H1 (cell line): ENCODE data around the gene MTCH1. TPM values are rescaled to one million over a fixed set of nuclear protein-coding genes. Genes with fewer than 3 reads are reported as not detected.

Source experiments
- CTCF ChIA-PET: fragments of 300-600 bp; sonication (Branson Sonifier 250); formaldehyde crosslinking; loops from one replicate; lab custom pipeline; 2021; ENCODE audit not compliant: partially characterized antibody; lab: Charles Lee
- POLR2A ChIA-PET: fragments of 300-600 bp; sonication (Branson Sonifier 250); formaldehyde crosslinking; loops from one replicate; lab custom pipeline; 2021; ENCODE audit warnings: inconsistent platforms; ENCODE audit not compliant: partially characterized antibody; lab: Charles Lee
- DNase-seq, 2 experiments: peaks; one replicate each; pipeline versions ENCODE4 v3.0.0 to v3.0.0-alpha.2; 2010 to 2022; ENCODE audit warnings: low spot score in 2 of 2, low read depth in 1 of 2, mixed read lengths in 1 of 2
- FAIRE-seq: peaks from 2 replicates; lab custom pipeline; 2011; peaks lifted over from hg19 to GRCh38; lab: Jason Lieb, UNC
- H2AFZ ChIP-seq: 2 replicates; pipeline ENCODE4 v1.8.1; 2012; ENCODE audit warnings: low read length, inconsistent platforms
- H2AK5ac ChIP-seq: 2 replicates; pipeline ENCODE4 v1.6.1; 2013; ENCODE audit warnings: low read depth, low read length
- H2BK120ac ChIP-seq: replicated peaks from 2 replicates; pipeline ENCODE3; 2013; ENCODE audit warnings: low read depth, low read length, inconsistent platforms
- H2BK12ac ChIP-seq: 2 replicates; pipeline ENCODE4 v1.6.1; 2013; ENCODE audit warnings: low read depth, low read length
- H2BK15ac ChIP-seq: 2 replicates; pipeline ENCODE4 v1.6.1; 2013; ENCODE audit warnings: low read length
- H2BK20ac ChIP-seq: 2 replicates; pipeline ENCODE4 v1.6.1; 2013; ENCODE audit warnings: low read length
- H2BK5ac ChIP-seq: 2 replicates; pipeline ENCODE4 v1.6.1; 2013; ENCODE audit warnings: low read depth, low read length
- H3K14ac ChIP-seq: 2 replicates; pipeline ENCODE4 v1.6.1; 2013; ENCODE audit warnings: inconsistent platforms; ENCODE audit not compliant: insufficient read length
- H3K18ac ChIP-seq: 2 replicates; pipeline ENCODE4 v1.6.1; 2013; ENCODE audit warnings: low read length; ENCODE audit errors: extremely low read depth
- H3K23ac ChIP-seq: 2 replicates; pipeline ENCODE4 v1.6.1; 2013; ENCODE audit warnings: inconsistent platforms; ENCODE audit not compliant: insufficient read length
- H3K23me2 ChIP-seq: 2 replicates; pipeline ENCODE4 v1.6.1; 2013; ENCODE audit warnings: low read depth, low read length
- H3K27ac ChIP-seq: 2 replicates; pipeline ENCODE4 v1.6.1; 2011; ENCODE audit warnings: low read depth, low read length, inconsistent platforms
- H3K27me3 ChIP-seq, 4 experiments: replicated peaks in 1 of 4; 1 replicate in 1 of 4; 2 replicates in 3 of 4; pipeline versions ENCODE4 v1.6.1 to v1.8.1; 2011 to 2013; ENCODE audit warnings: low read length in 3 of 4, mild to moderate bottlenecking in 3 of 4, inconsistent platforms in 2 of 4, mixed read lengths in 2 of 4, moderate library complexity in 1 of 4; ENCODE audit not compliant: control insufficient read depth in 3 of 4, insufficient read depth in 3 of 4; ENCODE audit errors: extremely low read depth in 1 of 4
- H3K36me3 ChIP-seq, 4 experiments: 2 replicates each; pipeline versions ENCODE4 v1.6.1 to v1.8.1; 2011 to 2013; ENCODE audit warnings: mild to moderate bottlenecking in 4 of 4, low read length in 3 of 4, moderate library complexity in 2 of 4, control low read depth in 1 of 4, inconsistent platforms in 1 of 4; ENCODE audit not compliant: insufficient read depth in 4 of 4, control insufficient read depth in 2 of 4
- H3K4ac ChIP-seq: replicated peaks from 2 replicates; pipeline ENCODE3; 2013; ENCODE audit warnings: low read length, low read depth, mixed read lengths, inconsistent platforms; ENCODE audit not compliant: insufficient read length
- H3K4me1 ChIP-seq, 4 experiments: replicated peaks in 1 of 4; 1 replicate in 1 of 4; 2 replicates in 3 of 4; pipeline versions ENCODE4 v1.6.1 to v1.8.1; 2011 to 2013; ENCODE audit warnings: low read length in 3 of 4, inconsistent platforms in 2 of 4, mixed read lengths in 1 of 4; ENCODE audit not compliant: insufficient read depth in 4 of 4, control insufficient read depth in 3 of 4
- H3K4me2 ChIP-seq, 2 experiments: 2 replicates each; pipeline versions ENCODE4 v1.6.1 to v1.8.1; 2011 to 2013; ENCODE audit warnings: low read depth in 2 of 2, low read length in 2 of 2, control low read depth in 1 of 2, inconsistent platforms in 1 of 2, mild to moderate bottlenecking in 1 of 2; ENCODE audit not compliant: insufficient read depth in 1 of 2
- H3K4me3 ChIP-seq, 4 experiments: fragments of 200-600, 300-600 bp in 1 of 4; sonication (generic), shearing (Covaris generic), sonication (Bioruptor Twin) in 1 of 4; 2 replicates each; pipeline versions ENCODE4 v1.5.1 to v1.8.1; 2011 to 2016; ENCODE audit warnings: low read length in 4 of 4, low read depth in 3 of 4, control low read depth in 2 of 4, inconsistent platforms in 2 of 4, mild to moderate bottlenecking in 2 of 4, mixed read lengths in 1 of 4, moderate library complexity in 1 of 4; ENCODE audit not compliant: insufficient read depth in 2 of 4; ENCODE audit errors: extremely low read depth in 1 of 4
- H3K56ac ChIP-seq: replicated peaks from 2 replicates; pipeline ENCODE3; 2013; ENCODE audit warnings: low read depth, mild to moderate bottlenecking, mixed read lengths, low read length, inconsistent platforms; ENCODE audit not compliant: insufficient read length
- H3K79me1 ChIP-seq: 2 replicates; pipeline ENCODE4 v1.6.1; 2013; ENCODE audit warnings: low read depth, low read length, control low read depth
- H3K79me2 ChIP-seq, 2 experiments: 2 replicates each; pipeline versions ENCODE4 v1.6.1 to v1.8.1; 2012 to 2013; ENCODE audit warnings: low read length in 2 of 2, mild to moderate bottlenecking in 2 of 2, inconsistent platforms in 1 of 2; ENCODE audit not compliant: insufficient read depth in 2 of 2, control insufficient read depth in 1 of 2
- H3K9ac ChIP-seq, 4 experiments: replicated peaks in 1 of 4; 1 replicate in 1 of 4; 2 replicates in 3 of 4; pipeline versions ENCODE4 v1.6.1 to v1.8.1; 2011 to 2013; ENCODE audit warnings: low read depth in 3 of 4, low read length in 3 of 4, control low read depth in 2 of 4, mild to moderate bottlenecking in 2 of 4, moderate library complexity in 2 of 4, inconsistent platforms in 1 of 4; ENCODE audit errors: extremely low read depth in 1 of 4
- H3K9me3 ChIP-seq, 2 experiments: 2 replicates each; pipeline versions ENCODE4 v1.6.1 to v1.8.1; 2012 to 2013; ENCODE audit warnings: mild to moderate bottlenecking in 2 of 2, moderate library complexity in 2 of 2, control low read depth in 1 of 2, inconsistent platforms in 1 of 2, low read depth in 1 of 2, low read length in 1 of 2, mixed read lengths in 1 of 2; ENCODE audit not compliant: insufficient read depth in 2 of 2
- H4K20me1 ChIP-seq, 2 experiments: replicated peaks in 1 of 2; 2 replicates each; pipeline versions ENCODE3 to v1.8.1; 2011 to 2013; ENCODE audit warnings: inconsistent platforms in 2 of 2, low read length in 2 of 2, mild to moderate bottlenecking in 1 of 2; ENCODE audit not compliant: insufficient read depth in 2 of 2, control insufficient read depth in 1 of 2
- H4K5ac ChIP-seq: 2 replicates; pipeline ENCODE4 v1.6.1; 2013; ENCODE audit warnings: low read length, low read depth, mixed read lengths, inconsistent platforms; ENCODE audit not compliant: insufficient read length
- H4K8ac ChIP-seq: 2 replicates; pipeline ENCODE4 v1.8.0; 2013; ENCODE audit warnings: mild to moderate bottlenecking, moderate library complexity, low read length, inconsistent platforms; ENCODE audit not compliant: insufficient read depth; ENCODE audit errors: extremely low read depth
- H4K91ac ChIP-seq: replicated peaks from 2 replicates; pipeline ENCODE3; 2013; ENCODE audit warnings: low read length, mixed read lengths, inconsistent platforms; ENCODE audit not compliant: insufficient read length
- CTCF ChIP-seq, 3 experiments: IDR thresholded peaks; 1 replicate in 2 of 3; 2 replicates in 1 of 3; pipeline versions ENCODE4 v1.5.1 to v1.6.1; 2011; ENCODE audit warnings: low read length in 3 of 3, mild to moderate bottlenecking in 3 of 3, inconsistent platforms in 2 of 3, low read depth in 1 of 3, moderate library complexity in 1 of 3; ENCODE audit not compliant: insufficient read depth in 1 of 3; ENCODE audit errors: control extremely low read depth in 1 of 3
- KDM4A ChIP-seq: IDR thresholded peaks from one replicate; pipeline ENCODE4 v1.7.1; 2012; ENCODE audit warnings: low read depth, mild to moderate bottlenecking, moderate library complexity, low read length, inconsistent platforms; ENCODE audit not compliant: severe bottlenecking
- MAX ChIP-seq: IDR thresholded peaks from 2 replicates; pipeline ENCODE4 v1.6.1; 2012; ENCODE audit warnings: inconsistent platforms
- POLR2AphosphoS5 ChIP-seq: IDR thresholded peaks from 2 replicates; pipeline ENCODE4 v1.6.1; 2011; ENCODE audit warnings: low read depth, low read length
- RXRA ChIP-seq: IDR thresholded peaks from 2 replicates; pipeline ENCODE4 v1.6.1; 2011; ENCODE audit warnings: low read depth, mild to moderate bottlenecking, low read length, moderate library complexity; ENCODE audit not compliant: insufficient read depth
- SIRT6 ChIP-seq: IDR thresholded peaks from one replicate; pipeline ENCODE4 v1.7.1; 2012; ENCODE audit warnings: low read length, inconsistent platforms
- SRF ChIP-seq: IDR thresholded peaks from 2 replicates; pipeline ENCODE4 v1.6.1; 2011; ENCODE audit warnings: mild to moderate bottlenecking, low read depth, low read length, moderate library complexity
- TCF12 ChIP-seq: IDR thresholded peaks from 2 replicates; pipeline ENCODE4 v1.6.1; 2011; ENCODE audit warnings: low read depth, mild to moderate bottlenecking, low read length
- WGBS, 2 experiments: shearing (Covaris generic) in 1 of 2; methylation state at CpG; one replicate each; pipeline versions ENCODE4 v1.1.6 to v1.1.7; 2013 to 2015; ENCODE audit warnings: low lambda C conversion rate in 2 of 2, mixed read lengths in 2 of 2, inconsistent platforms in 1 of 2, low coverage in 1 of 2, missing lambda C conversion rate in 1 of 2; ENCODE audit not compliant: insufficient replicate concordance in 2 of 2, insufficient coverage in 1 of 2, insufficient read length in 1 of 2; ENCODE audit errors: extremely low coverage in 1 of 2, missing lambda C conversion rate in 1 of 2; 5-methylcytosine and 5-hydroxymethylcytosine counted together
- polyA plus RNA-seq, 7 experiments: library from polyadenylated mRNA; depleted of rRNA in 3 of 7; stranded (reverse) in 5 of 7; unstranded in 2 of 7; fragments of >200 nt in 5 of 7; fragments of 200-250 nt in 2 of 7; gene quantifications; 1 replicate in 5 of 7; 2 replicates in 1 of 7; 4 replicates in 1 of 7; pipeline versions ENCODE4 v1.2.1 to v1.2.3, GENCODE V29; 2011 to 2013; ENCODE audit warnings: missing spikeins in 2 of 7, mixed read lengths in 2 of 7
- total RNA-seq: library from RNA; stranded (reverse); fragmentation: NEBNext Ultra II Directional; extraction: Animal tissue kit (Norgen Biotek cat#: 25700); gene quantifications from 2 replicates; pipeline ENCODE4 v1.2.1, GENCODE V29; 2021

Gene MTCH1
- total and polyA plus RNA-seq, 2 of the 8 experiments (the other 6 are each of a cell fraction or from before 2014, with no cell fraction given): 169 to 214 TPM

- Histone ChIP-seq H3K4me2 (no peak overlapping the region), H4K91ac (no peak overlapping the region), H3K36me3 (peaks cover 24 to 50% (median 42%) of the 10 kb centered on the region in 4 experiments), H3K14ac (no peak overlapping the region), H3K56ac (no peak overlapping the region), H4K20me1 (peaks cover 27 to 46% of the 10 kb centered on the region in 2 experiments), H2BK120ac (no peak overlapping the region), H2AK5ac (no peak overlapping the region), H3K4me3 (no peak overlapping the region), H3K4ac (no peak overlapping the region), H2BK5ac (no peak overlapping the region), H3K23me2 (no peaks in the 10 kb centered on the region), H2BK20ac (no peak overlapping the region), H2BK12ac (no peak overlapping the region), H3K4me1 (peaks cover 6 to 14% (median 8%) of the 10 kb centered on the region in 4 experiments), H4K8ac (no peak overlapping the region), H3K79me2 (peaks cover 10 to 57% of the 10 kb centered on the region in 2 experiments), H4K5ac (no peak overlapping the region), H2BK15ac (no peak overlapping the region), H3K27me3 (no peaks in the 10 kb centered on the region), H2AFZ (no peak overlapping the region), H3K9me3 (no peaks in the 10 kb centered on the region), H3K27ac (no peak overlapping the region), H3K9ac (no peak overlapping the region; a peak in 1 of 7 replicates), H3K79me1 (peaks cover 6% of the 10 kb centered on the region; the same call in 1 of the 2 replicates), H3K18ac (no peak overlapping the region), H3K23ac (no peak overlapping the region)
- ChIA-PET POLR2A (interaction anchor here (0.7 to 1.6 kb wide), 3 partner anchors 11 to 24 kb away, joined by 3 to 5 read pairs (median 3); partner anchors contain the start of gene PI16), CTCF (interaction anchor here (0.6 to 14.9 kb wide), 26 partner anchors 9 to 232 kb away, joined by 3 to 237 read pairs (median 4); partner anchors contain the start of genes C6orf89 and MTCH1)
- 92% methylated on average over 11 of the region's 11 CpGs; no CpG with 5 or more reads in 1 of the 2 experiments for WGBS, 2 experiments
- FAIRE-seq (no peak), DNase-seq (no peak)
- no peak for TF ChIP-seq KDM4A
- no peak for TF ChIP-seq SRF
- TF ChIP-seq POLR2AphosphoS5: no peak
- TF ChIP-seq CTCF (IDR thresholded peaks at IDR 0.05; ENCODE audit: control extremely low read depth in 1 of 3, insufficient read depth in 1 of 3, low read depth in 1 of 3, low read length in 3 of 3): peak in 1 of 3 experiments; percentile 0; a peak in 1 of 4 replicates
- TF ChIP-seq MAX: no peak
- no peak for TF ChIP-seq RXRA
- no peak for TF ChIP-seq SIRT6
- TF ChIP-seq TCF12: no peak
These were observed 7.3 kb downstream of the MTCH1 start for GRCh38 chr6:36978421-36979346.
